ENCODE measurements around the gene PHC2.

GRCh38 chr1:33374336-33375105 lies 56.4 kb downstream of the PHC2 start:
- TF ChIP-seq CTCF (optimal IDR thresholded peaks at IDR 0.05 in 1 of 3, IDR thresholded peaks at IDR 0.05 in 1 of 3, conservative IDR thresholded peaks at IDR 0.05 in 1 of 3; ENCODE audit: extremely low read depth in 1 of 3, insufficient read depth in 2 of 3, low read length in 3 of 3): no peak
- no peak for TF ChIP-seq EZH2 (IDR thresholded peaks at IDR 0.05; ENCODE audit: low read length)
